Skeletal muscle tissue (tissue), 4 donors: Measurements from ENCODE around the gene MRPL22. TPM values are rescaled to one million over a fixed set of nuclear protein-coding genes. Genes with fewer than 3 reads are reported as not detected.
"Not testable (repeated sequence)": the region's sequence is repeated elsewhere in the genome, so short reads cannot be mapped to it uniquely, and the experiment has no call there.

Experiments used
- H3K27ac ChIP-seq: one replicate; pipeline ENCODE4 v1.7.0; 2013; ENCODE audit warnings: mild to moderate bottlenecking, low read depth, low read length, inconsistent platforms
- H3K27me3 ChIP-seq, 3 donors: one replicate each; pipeline ENCODE4 v1.7.0; 2013; ENCODE audit warnings: low read length in 3 of 3; ENCODE audit not compliant: control insufficient read depth in 3 of 3, insufficient read depth in 3 of 3
- H3K36me3 ChIP-seq, 3 donors: one replicate each; pipeline ENCODE4 v1.7.0; 2013; ENCODE audit warnings: low read length in 3 of 3; ENCODE audit not compliant: control insufficient read depth in 3 of 3, insufficient read depth in 3 of 3
- H3K4me1 ChIP-seq, 3 donors: one replicate each; pipeline ENCODE4 v1.7.0; 2013; ENCODE audit warnings: low read length in 3 of 3, mild to moderate bottlenecking in 3 of 3; ENCODE audit not compliant: control insufficient read depth in 3 of 3, insufficient read depth in 3 of 3
- H3K4me3 ChIP-seq, 3 donors: one replicate each; pipeline ENCODE4 v1.7.0; 2013; ENCODE audit warnings: low read length in 3 of 3
- H3K9ac ChIP-seq, 3 donors: one replicate each; pipeline ENCODE4 v1.7.0; 2013; ENCODE audit warnings: low read length in 3 of 3, mild to moderate bottlenecking in 3 of 3, moderate library complexity in 2 of 3, low read depth in 1 of 3
- H3K9me3 ChIP-seq, 3 donors: one replicate each; pipeline ENCODE4 v1.7.0; 2013; ENCODE audit warnings: low read length in 3 of 3; ENCODE audit not compliant: control insufficient read depth in 3 of 3
- total RNA-seq: library from RNA; depleted of rRNA; stranded (reverse); fragments of >200 nt; gene quantifications from one replicate; pipeline ENCODE4 v1.2.3, GENCODE V29; 2014
- donor health status: Osteomylitis.

MRPL22 gene
- total RNA-seq, 1 donor from 2014 or later, result 12.5 TPM

GRCh38 chr5:154939387-154939786 lies 1.5 kb upstream of the MRPL22 start:
- Histone ChIP-seq H3K4me1 (peaks cover 23 to 42% (median 24%) of the 10 kb centered on the region in 3 donors), H3K36me3 (peaks cover 0 to 15% (median 5%) of the 10 kb centered on the region in 3 donors)
- H3K27ac ChIP-seq, H3K9ac ChIP-seq, H3K27me3 ChIP-seq, H3K4me3 ChIP-seq, H3K9me3 ChIP-seq: not testable (repeated sequence)

DNA sequence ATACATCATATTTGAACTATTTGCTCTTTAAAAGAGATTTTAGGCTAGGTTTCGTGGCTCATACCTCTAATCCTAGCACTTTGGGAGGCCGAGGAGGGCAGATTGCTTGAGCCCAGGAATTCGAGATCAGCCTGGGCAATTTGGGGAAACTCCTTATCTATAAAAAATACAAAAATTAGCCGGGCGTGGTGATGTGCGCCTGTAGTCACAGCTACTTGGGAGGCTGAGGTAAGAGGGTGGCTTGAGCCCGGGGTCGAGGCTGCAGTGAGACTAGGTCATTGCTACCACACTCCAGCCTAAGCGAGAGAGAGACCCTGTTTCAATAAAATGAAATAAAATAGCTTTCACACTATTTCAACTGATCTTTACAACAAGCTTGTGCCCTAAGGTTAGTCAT lies 500 bp upstream of the MRPL22 start:
- Histone ChIP-seq H3K27ac (peak overlapping the region; percentile 73), H3K27me3 (no peaks in the 10 kb centered on the region), H3K4me3 (peak overlapping the region; percentile 81 to 99 (median 84)), H3K4me1 (peaks cover 23 to 49% (median 24%) of the 10 kb centered on the region in 3 donors), H3K9ac (peak overlapping the region; percentile 82 to 94 (median 83)), H3K36me3 (peaks cover 0 to 9% (median 0%) of the 10 kb centered on the region in 3 donors), H3K9me3 (no peaks in the 10 kb centered on the region)

DNA sequence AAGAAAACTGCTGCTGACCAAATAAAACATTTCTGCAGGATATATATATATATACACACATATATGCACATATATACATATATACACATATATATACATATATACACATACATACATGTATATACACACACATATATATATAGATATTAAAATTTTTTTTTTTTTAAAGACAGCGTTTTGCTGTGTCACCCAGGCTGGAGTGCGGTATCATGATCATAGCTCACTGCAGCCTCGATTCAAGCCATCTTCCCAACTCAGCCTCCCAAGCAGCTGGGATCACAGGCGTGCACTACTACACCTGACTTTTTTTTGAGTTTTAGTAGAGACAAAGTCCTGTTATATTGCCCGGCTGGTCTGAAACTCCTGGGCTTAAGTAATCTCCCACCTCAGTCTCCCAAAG lies 2.7 kb downstream of the MRPL22 start:
- H3K9me3 ChIP-seq, result no peaks in the 10 kb centered on the region
- no peak overlapping the region for H3K4me3 ChIP-seq
- no peak overlapping the region for H3K9ac ChIP-seq
- H3K4me1 ChIP-seq, result peaks cover 13 to 31% (median 14%) of the 10 kb centered on the region in 3 donors
- H3K27ac ChIP-seq, result no peak overlapping the region
- peaks cover 0 to 6% (median 0%) of the 10 kb centered on the region in 3 donors for H3K36me3 ChIP-seq
- H3K27me3 ChIP-seq, result no peaks in the 10 kb centered on the region

- H3K9ac ChIP-seq, result no peak overlapping the region
- no peaks in the 10 kb centered on the region for H3K9me3 ChIP-seq
- no peak overlapping the region for H3K27ac ChIP-seq
- H3K4me3 ChIP-seq, result no peak overlapping the region
- H3K27me3 ChIP-seq, result no peaks in the 10 kb centered on the region
- peaks cover 13 to 31% (median 14%) of the 10 kb centered on the region in 3 donors for H3K4me1 ChIP-seq
- H3K36me3 ChIP-seq, result peaks cover 0 to 6% (median 0%) of the 10 kb centered on the region in 3 donors
Observed at GRCh38 chr5:154944716-154945115, 3.8 kb downstream of the MRPL22 start.

DNA sequence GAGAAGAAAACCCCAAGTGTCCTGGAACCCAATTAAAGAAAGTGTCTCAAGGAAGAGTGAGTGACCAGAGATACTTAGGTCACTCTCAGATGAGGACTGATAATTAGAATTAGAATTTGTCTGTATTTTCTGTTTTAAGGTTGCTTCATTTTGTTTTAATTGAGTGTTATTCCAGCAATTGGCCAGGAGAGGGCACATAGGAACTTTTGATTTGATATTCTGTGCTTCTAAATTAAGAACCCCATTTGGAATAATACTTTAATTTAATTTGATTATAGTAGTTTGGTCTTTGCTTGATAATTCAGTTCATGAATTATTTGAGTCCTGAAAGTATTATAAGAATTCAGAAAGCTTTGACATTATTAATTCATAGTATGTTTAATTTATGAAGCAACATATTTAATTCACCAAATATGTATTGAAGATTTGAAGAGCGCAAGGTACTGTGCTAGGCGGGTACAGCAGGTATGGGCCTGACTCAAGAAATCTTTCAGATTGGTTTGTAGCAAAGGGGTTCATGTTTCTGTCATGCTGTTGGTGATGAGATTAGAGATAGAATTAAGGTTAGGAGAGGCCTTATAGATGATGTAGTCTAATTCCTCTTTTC lies 4.9 kb downstream of the MRPL22 start:
- H3K4me3 ChIP-seq, result no peak overlapping the region
- peaks cover 10 to 26% (median 10%) of the 10 kb centered on the region in 3 donors for H3K4me1 ChIP-seq
- H3K9ac ChIP-seq, result no peak overlapping the region
- H3K27me3 ChIP-seq, result no peaks in the 10 kb centered on the region
- H3K36me3 ChIP-seq, result peaks cover 0 to 6% (median 0%) of the 10 kb centered on the region in 3 donors
- no peaks in the 10 kb centered on the region for H3K9me3 ChIP-seq
- H3K27ac ChIP-seq, result no peak overlapping the region

- H3K9ac ChIP-seq, result no peak overlapping the region
- no peak overlapping the region for H3K4me3 ChIP-seq
- H3K4me1 ChIP-seq, result peaks cover 2 to 11% (median 3%) of the 10 kb centered on the region in 3 donors
- H3K9me3 ChIP-seq, result no peaks in the 10 kb centered on the region
- no peak overlapping the region for H3K27ac ChIP-seq
- H3K27me3 ChIP-seq, result no peaks in the 10 kb centered on the region
- H3K36me3 ChIP-seq, result peaks cover 0 to 3% (median 0%) of the 10 kb centered on the region in 3 donors
Observed at GRCh38 chr5:154947778-154948177, 6.9 kb downstream of the MRPL22 start.

- Histone ChIP-seq H3K9ac (no peak overlapping the region), H3K27ac (no peak overlapping the region), H3K4me3 (no peak overlapping the region), H3K9me3 (no peaks in the 10 kb centered on the region), H3K27me3 (no peaks in the 10 kb centered on the region), H3K4me1 (peaks cover 0 to 6% (median 0%) of the 10 kb centered on the region in 3 donors), H3K36me3 (no peaks in the 10 kb centered on the region)
Observed at GRCh38 chr5:154948313-154948712, 7.4 kb downstream of the MRPL22 start.

GRCh38 chr5:154949781-154950180 lies 8.9 kb downstream of the MRPL22 start:
- Histone ChIP-seq H3K9ac (no peak overlapping the region), H3K27ac (no peak overlapping the region), H3K9me3 (no peaks in the 10 kb centered on the region), H3K27me3 (no peaks in the 10 kb centered on the region), H3K36me3 (no peaks in the 10 kb centered on the region), H3K4me3 (no peak overlapping the region), H3K4me1 (peaks cover 0 to 4% (median 0%) of the 10 kb centered on the region in 3 donors)

- no peak overlapping the region for H3K4me3 ChIP-seq
- H3K27me3 ChIP-seq, result no peaks in the 10 kb centered on the region
- H3K4me1 ChIP-seq, result no peaks in the 10 kb centered on the region
- no peaks in the 10 kb centered on the region for H3K9me3 ChIP-seq
- no peak overlapping the region for H3K9ac ChIP-seq
- H3K36me3 ChIP-seq, result peaks cover 9 to 30% (median 17%) of the 10 kb centered on the region in 3 donors
- H3K27ac ChIP-seq, result no peak overlapping the region
Observed at GRCh38 chr5:154956712-154957111, 15.8 kb downstream of the MRPL22 start.

DNA sequence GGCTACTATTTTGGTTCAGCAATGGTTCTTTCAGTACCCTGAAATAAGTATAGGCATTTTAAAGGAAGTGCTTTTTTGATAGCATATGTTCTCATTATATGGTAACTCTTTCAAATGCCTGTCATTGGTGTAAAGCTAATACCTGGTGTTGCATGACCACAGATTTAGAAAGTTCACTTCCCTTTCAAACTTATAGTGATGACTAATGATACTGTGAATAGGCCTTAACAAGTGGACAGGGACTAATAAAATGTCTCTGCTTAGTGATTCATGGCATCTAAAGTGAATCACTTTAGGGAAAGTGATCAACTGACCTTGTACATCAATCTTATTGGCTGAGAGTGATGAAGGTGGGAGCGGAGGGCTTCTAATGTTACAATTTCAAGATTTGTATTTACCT lies 21.6 kb downstream of the MRPL22 start:
- H3K36me3 ChIP-seq, result peaks cover 15 to 39% (median 28%) of the 10 kb centered on the region in 3 donors

More for the DNA sequence above, 21.6 kb downstream of the MRPL22 start:
- no peaks in the 10 kb centered on the region for H3K27me3 ChIP-seq
- no peaks in the 10 kb centered on the region for H3K4me1 ChIP-seq
- no peak overlapping the region for H3K27ac ChIP-seq
- no peaks in the 10 kb centered on the region for H3K9me3 ChIP-seq
- no peak overlapping the region for H3K4me3 ChIP-seq
- no peak overlapping the region for H3K9ac ChIP-seq
